ENCODE results near the gene ABCC8. TPM values are rescaled to one million over a fixed set of nuclear protein-coding genes. Genes with fewer than 3 reads are reported as not detected.

Gene ABCC8
- total RNA-seq, 3 donors from 2014 or later, result 3.8 to 10.8 (median 10.5) TPM

GRCh38 chr11:17395554-17395961, 81.1 kb downstream of the ABCC8 start:
- no peaks in the 10 kb centered on the region for H3K36me3 ChIP-seq
- intact Hi-C loops (cut with DNase I; ENCODE audit: low total_unique reads), result no loop called here
- no peaks in the 10 kb centered on the region for H3K27me3 ChIP-seq
- DNase-seq (ENCODE audit: low spot score in 2 of 2), result no peak
- no peaks in the 10 kb centered on the region for H3K9me3 ChIP-seq
- H3K27ac ChIP-seq, result no peak overlapping the region
- TF ChIP-seq, protein P1, sequence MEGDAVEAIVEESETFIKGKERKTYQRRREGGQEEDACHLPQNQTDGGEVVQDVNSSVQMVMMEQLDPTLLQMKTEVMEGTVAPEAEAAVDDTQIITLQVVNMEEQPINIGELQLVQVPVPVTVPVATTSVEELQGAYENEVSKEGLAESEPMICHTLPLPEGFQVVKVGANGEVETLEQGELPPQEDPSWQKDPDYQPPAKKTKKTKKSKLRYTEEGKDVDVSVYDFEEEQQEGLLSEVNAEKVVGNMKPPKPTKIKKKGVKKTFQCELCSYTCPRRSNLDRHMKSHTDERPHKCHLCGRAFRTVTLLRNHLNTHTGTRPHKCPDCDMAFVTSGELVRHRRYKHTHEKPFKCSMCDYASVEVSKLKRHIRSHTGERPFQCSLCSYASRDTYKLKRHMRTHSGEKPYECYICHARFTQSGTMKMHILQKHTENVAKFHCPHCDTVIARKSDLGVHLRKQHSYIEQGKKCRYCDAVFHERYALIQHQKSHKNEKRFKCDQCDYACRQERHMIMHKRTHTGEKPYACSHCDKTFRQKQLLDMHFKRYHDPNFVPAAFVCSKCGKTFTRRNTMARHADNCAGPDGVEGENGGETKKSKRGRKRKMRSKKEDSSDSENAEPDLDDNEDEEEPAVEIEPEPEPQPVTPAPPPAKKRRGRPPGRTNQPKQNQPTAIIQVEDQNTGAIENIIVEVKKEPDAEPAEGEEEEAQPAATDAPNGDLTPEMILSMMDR (IDR thresholded peaks at IDR 0.05), result no peak
- TF ChIP-seq POLR2AphosphoS5 (IDR thresholded peaks at IDR 0.05), result no peak
- no peak for TF ChIP-seq POLR2A (IDR thresholded peaks at IDR 0.05)
- H3K4me1 ChIP-seq, result no peaks in the 10 kb centered on the region
- H3K4me3 ChIP-seq, result no peak overlapping the region

DNA sequence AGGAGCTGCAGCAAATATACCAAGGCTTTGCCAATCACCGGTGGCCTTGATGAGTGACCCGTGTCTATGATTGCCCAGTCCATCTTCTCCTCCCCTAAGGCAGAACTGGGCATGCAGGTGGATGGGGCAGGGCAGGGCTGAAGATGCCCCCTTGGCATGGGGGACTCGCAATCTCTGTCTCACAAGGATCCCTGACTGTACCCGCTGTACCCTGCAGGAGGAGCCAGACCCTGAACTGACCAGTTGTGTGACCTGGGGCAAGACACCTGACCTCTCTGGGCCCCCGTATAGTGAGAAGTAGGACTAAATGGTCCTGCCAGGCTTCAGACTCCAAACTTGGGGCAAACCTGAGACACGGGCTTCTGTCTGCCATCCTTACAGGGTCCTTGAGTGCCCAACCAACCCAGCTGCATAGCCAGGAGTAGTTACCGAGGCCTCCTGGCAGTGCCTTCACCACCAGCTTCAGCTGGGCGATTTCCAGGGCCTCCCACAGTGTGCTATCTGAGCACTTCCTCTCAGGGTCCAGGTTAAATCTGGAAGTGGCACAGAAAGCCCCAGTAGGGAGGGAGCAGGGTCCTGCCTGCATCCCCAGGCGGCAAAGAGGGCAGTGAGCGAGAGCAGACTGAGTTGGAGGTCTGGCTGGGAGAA, 81.8 kb downstream of the ABCC8 start:
- intact Hi-C loops (cut with DNase I; ENCODE audit: low total_unique reads), result no loop called here
- no peaks in the 10 kb centered on the region for H3K27me3 ChIP-seq
- TF ChIP-seq, protein P1 (IDR thresholded peaks at IDR 0.05), result no peak
- TF ChIP-seq POLR2AphosphoS5 (IDR thresholded peaks at IDR 0.05) (no peak), POLR2A (IDR thresholded peaks at IDR 0.05) (no peak)
- H3K4me1 ChIP-seq, result no peaks in the 10 kb centered on the region
- no peak overlapping the region for H3K27ac ChIP-seq
- no peak overlapping the region for H3K4me3 ChIP-seq
- no peaks in the 10 kb centered on the region for H3K36me3 ChIP-seq
- no peak for DNase-seq (ENCODE audit: low spot score in 2 of 2)
- no peaks in the 10 kb centered on the region for H3K9me3 ChIP-seq

- Histone ChIP-seq H3K4me1 (no peaks in the 10 kb centered on the region), H3K9me3 (no peaks in the 10 kb centered on the region), H3K36me3 (no peaks in the 10 kb centered on the region), H3K27ac (no peak overlapping the region), H3K4me3 (no peak overlapping the region), H3K27me3 (no peaks in the 10 kb centered on the region)
- DNase-seq (ENCODE audit: low spot score in 2 of 2), result no peak
- TF ChIP-seq POLR2AphosphoS5 (IDR thresholded peaks at IDR 0.05) (no peak), POLR2A (IDR thresholded peaks at IDR 0.05) (no peak)
- TF ChIP-seq, protein P1 (IDR thresholded peaks at IDR 0.05), result no peak
- intact Hi-C loops (cut with DNase I; ENCODE audit: low total_unique reads), result no loop called here
Measured at GRCh38 chr11:17393472-17393871, 83.2 kb downstream of the ABCC8 start.

GRCh38 chr11:17392872-17393271, 83.8 kb downstream of the ABCC8 start:
- TF ChIP-seq, protein P1 (IDR thresholded peaks at IDR 0.05), result no peak
- TF ChIP-seq POLR2A (IDR thresholded peaks at IDR 0.05), result no peak
- TF ChIP-seq POLR2AphosphoS5 (IDR thresholded peaks at IDR 0.05), result no peak
- DNase-seq (ENCODE audit: low spot score in 2 of 2), result no peak
- no peak overlapping the region for H3K27ac ChIP-seq
- intact Hi-C loops (cut with DNase I; ENCODE audit: low total_unique reads), result no loop called here
- H3K4me3 ChIP-seq, result no peak overlapping the region
- H3K27me3 ChIP-seq, result no peaks in the 10 kb centered on the region
- no peaks in the 10 kb centered on the region for H3K36me3 ChIP-seq
- no peaks in the 10 kb centered on the region for H3K9me3 ChIP-seq
- H3K4me1 ChIP-seq, result no peaks in the 10 kb centered on the region

DNA sequence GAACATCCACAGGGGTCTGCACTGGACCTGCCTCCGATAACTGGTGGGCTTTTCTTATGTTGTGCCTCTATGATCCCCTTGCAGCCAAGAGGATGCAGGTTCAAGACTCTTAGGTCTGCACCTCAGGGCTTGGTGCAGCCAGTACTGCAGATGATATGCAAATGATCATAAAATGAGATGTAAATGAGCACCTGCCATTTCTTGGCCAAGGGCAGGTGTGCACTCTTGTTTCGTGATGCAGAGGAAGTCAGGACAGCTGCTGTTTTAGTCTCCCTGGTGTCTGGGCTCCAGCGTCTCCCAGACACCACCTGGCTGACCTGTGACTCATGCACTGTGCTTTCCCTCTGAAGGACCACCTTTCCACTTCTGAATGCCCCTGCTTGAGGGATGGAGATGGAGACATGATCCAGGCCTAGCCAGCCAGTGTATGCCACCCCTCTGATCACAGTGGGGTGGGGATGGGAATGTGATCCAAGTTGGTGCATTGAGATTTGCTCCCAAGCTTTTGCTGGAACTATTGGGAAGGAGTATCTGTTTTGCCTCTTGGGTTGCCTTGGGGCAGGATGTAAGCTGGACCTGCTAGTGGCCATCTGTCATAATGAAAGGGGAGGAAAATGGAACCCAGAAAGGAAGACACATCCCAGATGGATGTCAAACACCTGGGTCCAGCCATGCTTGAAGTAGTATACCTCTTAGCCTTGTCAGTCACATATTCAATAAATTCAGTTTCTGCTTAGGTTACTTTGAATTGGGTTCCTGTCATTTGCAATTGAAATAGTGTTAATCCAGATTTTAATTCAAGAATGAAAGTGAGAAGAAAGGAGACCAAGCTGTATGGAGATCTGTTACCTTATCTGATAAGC, 84.9 kb downstream of the ABCC8 start:
- Histone ChIP-seq H3K4me1 (no peaks in the 10 kb centered on the region), H3K27me3 (no peaks in the 10 kb centered on the region), H3K9me3 (no peaks in the 10 kb centered on the region), H3K4me3 (no peak overlapping the region), H3K36me3 (no peaks in the 10 kb centered on the region), H3K27ac (no peak overlapping the region)
- TF ChIP-seq POLR2A (IDR thresholded peaks at IDR 0.05) (no peak), POLR2AphosphoS5 (IDR thresholded peaks at IDR 0.05) (no peak)
- TF ChIP-seq, protein P1 (IDR thresholded peaks at IDR 0.05), result no peak
- intact Hi-C loops (cut with DNase I; ENCODE audit: low total_unique reads), result no loop called here
- DNase-seq (ENCODE audit: low spot score in 2 of 2), result no peak
